GM23338 (cell line): ENCODE results near the gene MAP2K7. TPM values are rescaled to one million over a fixed set of nuclear protein-coding genes. Genes with fewer than 3 reads are reported as not detected.

ENCODE experiments used
- ATAC-seq: fragments of 200-7000 bp; cut with Tn5 transposase; 3 replicates; pipeline ENCODE4 v1.9.1; 2020
- DNase-seq: peaks from one replicate; pipeline ENCODE4 v3.0.0-alpha.2; 2015; ENCODE audit warnings: low spot score
- H2AFZ ChIP-seq: fragments of 200-600 bp; sonication (generic); 2 replicates; pipeline ENCODE4 v1.8.0; 2016; ENCODE audit warnings: antibody characterized with exemption, mild to moderate bottlenecking, moderate library complexity
- H3F3A ChIP-seq: fragments of 200-600 bp; sonication (generic); replicated peaks from 2 replicates; pipeline ENCODE4 v1.8.0; 2017; ENCODE audit warnings: antibody characterized with exemption, mixed run types, low read depth
- H3K27ac ChIP-seq: fragments of 200-600 bp; sonication (generic); 2 replicates; pipeline ENCODE4 v1.6.1; 2016; ENCODE audit warnings: low read depth
- H3K27me3 ChIP-seq: fragments of 200-600 bp; sonication (generic); 2 replicates; pipeline ENCODE4 v1.8.0; 2016; ENCODE audit warnings: mild to moderate bottlenecking, mixed run types, moderate library complexity; ENCODE audit not compliant: insufficient read depth
- H3K36me3 ChIP-seq: fragments of 200-600 bp; sonication (generic); 2 replicates; pipeline ENCODE4 v1.8.0; 2016; ENCODE audit warnings: mild to moderate bottlenecking; ENCODE audit not compliant: insufficient read depth
- H3K4me1 ChIP-seq: fragments of 200-600 bp; sonication (generic); 2 replicates; pipeline ENCODE4 v1.8.0; 2016; ENCODE audit warnings: mild to moderate bottlenecking, moderate library complexity; ENCODE audit not compliant: insufficient read depth
- H3K4me2 ChIP-seq: fragments of 200-600 bp; sonication (generic); 2 replicates; pipeline ENCODE4 v1.7.1; 2017; ENCODE audit warnings: mixed run types
- H3K4me3 ChIP-seq: fragments of 200-600 bp; sonication (generic); 2 replicates; pipeline ENCODE4 v1.6.1; 2016; ENCODE audit warnings: mixed run types
- H3K79me2 ChIP-seq: fragments of 200-600 bp; sonication (generic); replicated peaks from 2 replicates; pipeline ENCODE4 v1.8.0; 2017; ENCODE audit warnings: mild to moderate bottlenecking; ENCODE audit not compliant: insufficient read depth
- H3K9me2 ChIP-seq: fragments of 200-600 bp; sonication (generic); 2 replicates; pipeline ENCODE4 v1.8.0; 2017; ENCODE audit not compliant: insufficient read depth
- H4K20me1 ChIP-seq: fragments of 200-600 bp; sonication (generic); replicated peaks from 2 replicates; pipeline ENCODE4 v1.8.0; 2017; ENCODE audit warnings: mild to moderate bottlenecking; ENCODE audit not compliant: insufficient read depth
- H3K27ac Mint-ChIP-seq: 2 replicates; pipeline ENCODE4 v1.8.0; 2020; ENCODE audit warnings: inconsistent platforms, mild to moderate bottlenecking, moderate library complexity, mixed read lengths
- H3K27me3 Mint-ChIP-seq: 3 replicates; pipeline ENCODE4 v1.8.0; 2022; ENCODE audit warnings: low read depth, mild to moderate bottlenecking, moderate library complexity, mixed read lengths, inconsistent platforms; ENCODE audit not compliant: insufficient read depth, poor library complexity
- H3K36me3 Mint-ChIP-seq: 3 replicates; pipeline ENCODE4 v1.8.0; 2021; ENCODE audit warnings: low read depth, mild to moderate bottlenecking, inconsistent platforms, moderate library complexity, mixed read lengths
- H3K4me1 Mint-ChIP-seq: 3 replicates; pipeline ENCODE4 v1.8.0; 2020; ENCODE audit warnings: mild to moderate bottlenecking, inconsistent platforms, mixed read lengths
- H3K4me3 Mint-ChIP-seq: 3 replicates; pipeline ENCODE4 v1.8.0; 2021; ENCODE audit warnings: moderate library complexity, mild to moderate bottlenecking, inconsistent platforms, mixed read lengths
- H3K9me3 Mint-ChIP-seq: 3 replicates; pipeline ENCODE4 v1.8.0; 2020; ENCODE audit warnings: moderate library complexity, mild to moderate bottlenecking, inconsistent platforms, mixed read lengths
- CREB1 ChIP-seq: fragments of 250-450 bp; sonication (Bioruptor Pico); IDR thresholded peaks from 2 replicates; pipeline ENCODE4 v1.5.0; 2020; ENCODE audit warnings: low read depth, mild to moderate bottlenecking, moderate library complexity
- EZH2 ChIP-seq: fragments of 200-600 bp; sonication (generic); IDR thresholded peaks from one replicate; pipeline ENCODE4 v1.8.0; 2017; ENCODE audit warnings: antibody characterized with exemption, mild to moderate bottlenecking, low read depth; ENCODE audit not compliant: unreplicated experiment
- EZH2phosphoT487 ChIP-seq: fragments of 200-600 bp; sonication (generic); IDR thresholded peaks from one replicate; pipeline ENCODE4 v1.8.1; 2018; ENCODE audit warnings: antibody characterized with exemption; ENCODE audit not compliant: unreplicated experiment
- NANOG ChIP-seq: IDR thresholded peaks from 2 replicates; pipeline ENCODE4 v1.6.1; 2016; ENCODE audit warnings: antibody characterized with exemption, borderline replicate concordance
- POLR2AphosphoS5 ChIP-seq: IDR thresholded peaks from 2 replicates; pipeline ENCODE4 v1.6.1; 2016; ENCODE audit warnings: antibody characterized with exemption, low read depth
- ZNF331 ChIP-seq: fragments of 250-450 bp; sonication (Bioruptor Pico); IDR thresholded peaks from 2 replicates; pipeline ENCODE4 v1.5.0; 2020; ENCODE audit warnings: low read depth, mild to moderate bottlenecking, moderate library complexity
- polyA plus RNA-seq: library from polyadenylated mRNA; unstranded; fragments of >200 nt; fragmentation: Nextera tagmentation; extraction: Ambion mirVana; gene quantifications from 2 replicates; pipeline ENCODE4 v1.2.1, GENCODE V29; 2016
- total RNA-seq: library from RNA; depleted of rRNA; stranded (reverse); fragments of >200 nt; shearing (Covaris generic); gene quantifications from 2 replicates; pipeline ENCODE4 v1.2.3, GENCODE V29; 2014
- TF ChIP-seq, protein P1 (sequence below): IDR thresholded peaks from 2 replicates; pipeline ENCODE4 v1.6.1; 2016; ENCODE audit warnings: antibody characterized with exemption
- TF ChIP-seq, protein P2 (sequence below): IDR thresholded peaks from one replicate; pipeline ENCODE4 v1.6.1; 2018; ENCODE audit warnings: antibody characterized with exemption; ENCODE audit not compliant: unreplicated experiment
- TF ChIP-seq, protein P3 (sequence below), 2 experiments: fragments of 200-600 bp in 1 of 2; sonication (generic) in 1 of 2; conservative IDR thresholded peaks; 2 replicates each; pipeline versions ENCODE4 v1.5.1 to v1.6.1; 2016 to 2017; ENCODE audit warnings: antibody characterized with exemption in 2 of 2, low read depth in 2 of 2, mild to moderate bottlenecking in 2 of 2, moderate library complexity in 1 of 2

Gene MAP2K7
- total and polyA plus RNA-seq, 2 experiments from 2014 or later = 11.3 to 22.6 TPM

DNA sequence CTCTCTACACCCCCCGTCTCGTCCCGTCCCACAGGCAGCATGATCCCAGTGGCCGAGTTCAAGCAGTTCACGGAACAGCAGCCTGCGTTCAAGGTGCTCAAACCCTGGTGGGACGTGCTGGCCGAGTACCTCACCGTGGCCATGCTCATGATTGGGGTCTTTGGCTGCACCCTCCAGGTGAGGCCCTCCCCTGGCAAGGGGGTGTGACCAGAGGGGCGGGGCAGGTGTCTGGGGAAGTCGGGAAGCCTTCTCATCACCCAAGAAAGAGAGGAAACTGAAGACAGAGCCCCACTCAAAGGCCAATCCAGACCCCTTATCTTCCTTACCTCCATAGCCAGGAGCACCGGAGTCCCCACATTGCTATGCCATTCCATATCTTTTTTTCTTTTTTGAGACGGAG is 8.1 kb upstream of the MAP2K7 start:
- DNase-seq (no peak), ATAC-seq (no peak)
- H4K20me1 ChIP-seq = no peaks in the 10 kb centered on the region; the same call in 1 of the 2 replicates
- no peaks in the 10 kb centered on the region for H3K27me3 ChIP-seq
- Mint-ChIP-seq H3K4me1 (peaks cover 6% of the 10 kb centered on the region), H3K9me3 (no peaks in the 10 kb centered on the region), H3K4me3 (no peak overlapping the region), H3K27ac (no peak overlapping the region), H3K27me3 (peaks cover 8% of the 10 kb centered on the region), H3K36me3 (peaks cover 8% of the 10 kb centered on the region; the same call in 2 of the 3 replicates)
- no peak overlapping the region for H2AFZ ChIP-seq
- H3K27ac ChIP-seq = no peak overlapping the region
- no peak overlapping the region for H3K4me3 ChIP-seq
- 0 out of 2 replicates have a peak, but pooled peaks cover 3% of the 10 kb centered on the region for H3K4me1 ChIP-seq
- no peak for TF ChIP-seq CREB1 (CRISPR knock-in tag)
- no peaks in the 10 kb centered on the region for H3K36me3 ChIP-seq
- no peaks in the 10 kb centered on the region for H3K9me2 ChIP-seq
- no peaks in the 10 kb centered on the region for H3F3A ChIP-seq
- H3K79me2 ChIP-seq = no peaks in the 10 kb centered on the region
- H3K4me2 ChIP-seq = no peak overlapping the region

DNA sequence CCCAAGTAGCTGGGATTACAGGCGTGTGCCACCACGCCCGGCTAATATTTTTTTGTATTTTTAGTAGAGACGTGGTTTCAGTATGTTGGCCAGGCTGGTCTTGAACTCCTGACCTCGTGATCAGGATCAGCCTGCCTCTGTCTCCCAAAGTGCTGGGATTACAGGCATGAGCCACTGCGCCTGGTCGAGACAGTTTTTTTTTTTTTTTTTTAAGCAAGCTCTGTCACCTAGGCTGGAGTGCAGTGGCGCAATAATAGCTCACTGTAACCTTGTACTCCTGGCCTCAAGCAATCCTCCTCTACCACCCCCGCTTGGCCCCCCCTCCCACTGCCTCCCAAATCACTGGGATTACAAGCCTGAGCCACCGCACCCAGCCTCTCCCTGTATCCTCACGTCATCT is 6.4 kb upstream of the MAP2K7 start:
- no peak for DNase-seq
- H4K20me1 ChIP-seq = no peaks in the 10 kb centered on the region; the same call in 1 of the 2 replicates
- no peaks in the 10 kb centered on the region for H3F3A ChIP-seq
- peaks cover 5% of the 10 kb centered on the region for H3K27me3 Mint-ChIP-seq
- peaks cover 8% of the 10 kb centered on the region; the same call in 2 of the 3 replicates for H3K36me3 Mint-ChIP-seq
- no peak for ATAC-seq
- 0 out of 2 replicates have a peak, but pooled peaks cover 3% of the 10 kb centered on the region for H3K4me1 ChIP-seq
- H3K4me3 Mint-ChIP-seq = no peak overlapping the region
- H3K79me2 ChIP-seq = no peaks in the 10 kb centered on the region
- no peaks in the 10 kb centered on the region for H3K9me3 Mint-ChIP-seq
- H2AFZ ChIP-seq = no peak overlapping the region
- H3K36me3 ChIP-seq = no peaks in the 10 kb centered on the region
- no peak overlapping the region for H3K27ac Mint-ChIP-seq
- H3K9me2 ChIP-seq = no peaks in the 10 kb centered on the region
- H3K27me3 ChIP-seq = no peaks in the 10 kb centered on the region
- peaks cover 3% of the 10 kb centered on the region; the same call in 1 of the 3 replicates for H3K4me1 Mint-ChIP-seq
- H3K4me3 ChIP-seq = no peak overlapping the region
- no peak overlapping the region for H3K27ac ChIP-seq
- no peak overlapping the region for H3K4me2 ChIP-seq
- TF ChIP-seq EZH2phosphoT487 (no peak), EZH2 (no peak), POLR2AphosphoS5 (no peak), ZNF331 (no peak), NANOG (no peak), CREB1 (CRISPR knock-in tag) (no peak)
- TF ChIP-seq, protein P1, sequence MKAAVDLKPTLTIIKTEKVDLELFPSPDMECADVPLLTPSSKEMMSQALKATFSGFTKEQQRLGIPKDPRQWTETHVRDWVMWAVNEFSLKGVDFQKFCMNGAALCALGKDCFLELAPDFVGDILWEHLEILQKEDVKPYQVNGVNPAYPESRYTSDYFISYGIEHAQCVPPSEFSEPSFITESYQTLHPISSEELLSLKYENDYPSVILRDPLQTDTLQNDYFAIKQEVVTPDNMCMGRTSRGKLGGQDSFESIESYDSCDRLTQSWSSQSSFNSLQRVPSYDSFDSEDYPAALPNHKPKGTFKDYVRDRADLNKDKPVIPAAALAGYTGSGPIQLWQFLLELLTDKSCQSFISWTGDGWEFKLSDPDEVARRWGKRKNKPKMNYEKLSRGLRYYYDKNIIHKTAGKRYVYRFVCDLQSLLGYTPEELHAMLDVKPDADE = no peak
- TF ChIP-seq, protein P2, sequence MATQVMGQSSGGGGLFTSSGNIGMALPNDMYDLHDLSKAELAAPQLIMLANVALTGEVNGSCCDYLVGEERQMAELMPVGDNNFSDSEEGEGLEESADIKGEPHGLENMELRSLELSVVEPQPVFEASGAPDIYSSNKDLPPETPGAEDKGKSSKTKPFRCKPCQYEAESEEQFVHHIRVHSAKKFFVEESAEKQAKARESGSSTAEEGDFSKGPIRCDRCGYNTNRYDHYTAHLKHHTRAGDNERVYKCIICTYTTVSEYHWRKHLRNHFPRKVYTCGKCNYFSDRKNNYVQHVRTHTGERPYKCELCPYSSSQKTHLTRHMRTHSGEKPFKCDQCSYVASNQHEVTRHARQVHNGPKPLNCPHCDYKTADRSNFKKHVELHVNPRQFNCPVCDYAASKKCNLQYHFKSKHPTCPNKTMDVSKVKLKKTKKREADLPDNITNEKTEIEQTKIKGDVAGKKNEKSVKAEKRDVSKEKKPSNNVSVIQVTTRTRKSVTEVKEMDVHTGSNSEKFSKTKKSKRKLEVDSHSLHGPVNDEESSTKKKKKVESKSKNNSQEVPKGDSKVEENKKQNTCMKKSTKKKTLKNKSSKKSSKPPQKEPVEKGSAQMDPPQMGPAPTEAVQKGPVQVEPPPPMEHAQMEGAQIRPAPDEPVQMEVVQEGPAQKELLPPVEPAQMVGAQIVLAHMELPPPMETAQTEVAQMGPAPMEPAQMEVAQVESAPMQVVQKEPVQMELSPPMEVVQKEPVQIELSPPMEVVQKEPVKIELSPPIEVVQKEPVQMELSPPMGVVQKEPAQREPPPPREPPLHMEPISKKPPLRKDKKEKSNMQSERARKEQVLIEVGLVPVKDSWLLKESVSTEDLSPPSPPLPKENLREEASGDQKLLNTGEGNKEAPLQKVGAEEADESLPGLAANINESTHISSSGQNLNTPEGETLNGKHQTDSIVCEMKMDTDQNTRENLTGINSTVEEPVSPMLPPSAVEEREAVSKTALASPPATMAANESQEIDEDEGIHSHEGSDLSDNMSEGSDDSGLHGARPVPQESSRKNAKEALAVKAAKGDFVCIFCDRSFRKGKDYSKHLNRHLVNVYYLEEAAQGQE = no peak
- TF ChIP-seq, protein P3, sequence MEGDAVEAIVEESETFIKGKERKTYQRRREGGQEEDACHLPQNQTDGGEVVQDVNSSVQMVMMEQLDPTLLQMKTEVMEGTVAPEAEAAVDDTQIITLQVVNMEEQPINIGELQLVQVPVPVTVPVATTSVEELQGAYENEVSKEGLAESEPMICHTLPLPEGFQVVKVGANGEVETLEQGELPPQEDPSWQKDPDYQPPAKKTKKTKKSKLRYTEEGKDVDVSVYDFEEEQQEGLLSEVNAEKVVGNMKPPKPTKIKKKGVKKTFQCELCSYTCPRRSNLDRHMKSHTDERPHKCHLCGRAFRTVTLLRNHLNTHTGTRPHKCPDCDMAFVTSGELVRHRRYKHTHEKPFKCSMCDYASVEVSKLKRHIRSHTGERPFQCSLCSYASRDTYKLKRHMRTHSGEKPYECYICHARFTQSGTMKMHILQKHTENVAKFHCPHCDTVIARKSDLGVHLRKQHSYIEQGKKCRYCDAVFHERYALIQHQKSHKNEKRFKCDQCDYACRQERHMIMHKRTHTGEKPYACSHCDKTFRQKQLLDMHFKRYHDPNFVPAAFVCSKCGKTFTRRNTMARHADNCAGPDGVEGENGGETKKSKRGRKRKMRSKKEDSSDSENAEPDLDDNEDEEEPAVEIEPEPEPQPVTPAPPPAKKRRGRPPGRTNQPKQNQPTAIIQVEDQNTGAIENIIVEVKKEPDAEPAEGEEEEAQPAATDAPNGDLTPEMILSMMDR (conservative IDR thresholded peaks at IDR 0.05; ENCODE audit: low read depth in 2 of 2) = no peak
